CD4-positive, alpha-beta T cell (primary cell): Measurements from ENCODE around the gene BNC1. TPM values are rescaled to one million over a fixed set of nuclear protein-coding genes. Genes with fewer than 3 reads are reported as not detected.

Experiments used
- ATAC-seq: fragments of 200-7000 bp; cut with Tn5 transposase; one replicate; pipeline ENCODE4 v1.10.0; 2022; ENCODE audit warnings: mild to moderate bottlenecking; ENCODE audit not compliant: poor library complexity
- CTCF ChIA-PET: fragments of 350-600 bp; sonication (Branson Sonifier 250); formaldehyde crosslinking; loops from one replicate; lab custom pipeline; 2021; ENCODE audit warnings: antibody characterized with exemption, inconsistent platforms; lab: Charles Lee
- POLR2A ChIA-PET: fragments of 350-600 bp; sonication (Branson Sonifier 250); formaldehyde crosslinking; loops from one replicate; lab custom pipeline; 2021; ENCODE audit warnings: antibody characterized with exemption, inconsistent platforms; lab: Charles Lee
- DNase-seq, 14 experiments: peaks; one replicate each; pipeline ENCODE4 v3.0.0-alpha.2; 2013 to 2020; ENCODE audit warnings: mixed read lengths in 2 of 14
- H3K27ac ChIP-seq, 2 donors: one replicate each; pipeline versions ENCODE4 v1.5.1 to v1.7.0; 2013; ENCODE audit warnings: low read length in 2 of 2, low read depth in 1 of 2, mild to moderate bottlenecking in 1 of 2
- H3K27me3 ChIP-seq, 2 experiments: 1 replicate in 1 of 2; 2 replicates in 1 of 2; pipeline versions ENCODE4 v1.6.1 to v1.7.0; 2013; ENCODE audit warnings: low read length in 2 of 2, control low read depth in 1 of 2, mild to moderate bottlenecking in 1 of 2, moderate library complexity in 1 of 2; ENCODE audit not compliant: insufficient read depth in 2 of 2, control insufficient read depth in 1 of 2
- H3K36me3 ChIP-seq: one replicate; pipeline ENCODE4 v1.6.1; 2013; ENCODE audit warnings: low read length, control low read depth; ENCODE audit not compliant: insufficient read depth
- H3K4me1 ChIP-seq: one replicate; pipeline ENCODE4 v1.6.1; 2013; ENCODE audit warnings: low read length, control low read depth; ENCODE audit not compliant: insufficient read depth
- H3K4me3 ChIP-seq: one replicate; pipeline ENCODE4 v1.5.1; 2013; ENCODE audit warnings: mild to moderate bottlenecking, low read length, moderate library complexity
- H3K9me3 ChIP-seq, 2 experiments: 1 replicate in 1 of 2; 2 replicates in 1 of 2; pipeline versions ENCODE4 v1.6.1 to v1.7.0; 2013; ENCODE audit warnings: low read length in 2 of 2, mild to moderate bottlenecking in 2 of 2, control low read depth in 1 of 2, moderate library complexity in 1 of 2; ENCODE audit not compliant: control insufficient read depth in 1 of 2, insufficient read depth in 1 of 2
- H3K27ac Mint-ChIP-seq: one replicate; pipeline ENCODE4 v1.8.0; 2020; ENCODE audit warnings: mixed read lengths
- H3K27me3 Mint-ChIP-seq: one replicate; pipeline ENCODE4 v1.8.0; 2021; ENCODE audit warnings: mixed read lengths
- H3K36me3 Mint-ChIP-seq: one replicate; pipeline ENCODE4 v1.8.0; 2021; ENCODE audit warnings: low read depth, mixed read lengths
- H3K4me1 Mint-ChIP-seq: one replicate; pipeline ENCODE4 v1.8.0; 2021; ENCODE audit warnings: low read depth, mixed read lengths
- H3K4me3 Mint-ChIP-seq: one replicate; pipeline ENCODE4 v1.8.0; 2020; ENCODE audit warnings: mild to moderate bottlenecking, mixed read lengths
- H3K9me3 Mint-ChIP-seq: one replicate; pipeline ENCODE4 v1.8.0; 2020; ENCODE audit warnings: mixed read lengths
- CTCF ChIP-seq: fragments of 200-600 bp; IDR thresholded peaks from one replicate; pipeline ENCODE4 v1.8.0; 2022; ENCODE audit warnings: antibody characterized with exemption, mild to moderate bottlenecking
- intact Hi-C, 2 experiments: fragments of 100-400 bp; cut with DNase I in 1 of 2; cut with micrococcal nuclease in 1 of 2; formaldehyde crosslinking; loops; one replicate each; pipeline versions ENCODE4 v1.15.1 to v1.9.0; 2023 to 2025; cut with DNase I, micrococcal nuclease
- total RNA-seq, 174 experiments: library from RNA in 2 of 174; stranded (reverse) in 2 of 174; gene quantifications; one replicate each; pipeline ENCODE4 v1.2.3 and lab custom pipeline; 2021 to 2026

Gene BNC1
- total RNA-seq, 2 experiments from 2014 or later: not detected

GRCh38 chr15:83310521-83311456, 26.3 kb upstream of the BNC1 start:
- no peak for DNase-seq
- Mint-ChIP-seq H3K36me3 (no peaks in the 10 kb centered on the region), H3K27ac (no peak overlapping the region), H3K4me3 (no peak overlapping the region), H3K9me3 (no peaks in the 10 kb centered on the region), H3K4me1 (no peaks in the 10 kb centered on the region), H3K27me3 (peaks cover 18% of the 10 kb centered on the region)
- H3K9me3 ChIP-seq: no peaks in the 10 kb centered on the region
- TF ChIP-seq CTCF: no peak
- H3K4me3 ChIP-seq: no peak overlapping the region
- ChIA-PET CTCF (no interaction called here), POLR2A (no interaction called here)
- H3K27me3 ChIP-seq: peaks cover 0 to 5% of the 10 kb centered on the region in 2 experiments
- no peak overlapping the region for H3K27ac ChIP-seq
- no peaks in the 10 kb centered on the region for H3K36me3 ChIP-seq
- no peaks in the 10 kb centered on the region for H3K4me1 ChIP-seq
- no peak for ATAC-seq
- intact Hi-C loops: no loop called here

- DNase-seq (no peak), ATAC-seq (no peak)
- CTCF ChIA-PET: no interaction called here
- peaks cover 7 to 12% of the 10 kb centered on the region in 2 experiments for H3K27me3 ChIP-seq
- intact Hi-C loops: no loop called here
- no peak overlapping the region for H3K4me3 ChIP-seq
- H3K4me1 ChIP-seq: no peaks in the 10 kb centered on the region
- TF ChIP-seq CTCF: no peak
- H3K36me3 ChIP-seq: no peaks in the 10 kb centered on the region
- no peaks in the 10 kb centered on the region for H3K4me1 Mint-ChIP-seq
- H3K27ac ChIP-seq: no peak overlapping the region
- POLR2A ChIA-PET: no interaction called here
- H3K27ac Mint-ChIP-seq: no peak overlapping the region
- no peaks in the 10 kb centered on the region for H3K9me3 ChIP-seq
- H3K9me3 Mint-ChIP-seq: no peaks in the 10 kb centered on the region
- peaks cover 36% of the 10 kb centered on the region for H3K27me3 Mint-ChIP-seq
- H3K4me3 Mint-ChIP-seq: no peak overlapping the region
- no peaks in the 10 kb centered on the region for H3K36me3 Mint-ChIP-seq
Measured at GRCh38 chr15:83308671-83309070, 24.2 kb upstream of the BNC1 start.

- Histone ChIP-seq H3K9me3 (no peaks in the 10 kb centered on the region), H3K4me3 (no peak overlapping the region), H3K27me3 (peaks cover 12% of the 10 kb centered on the region in 2 experiments), H3K36me3 (no peaks in the 10 kb centered on the region), H3K4me1 (no peaks in the 10 kb centered on the region), H3K27ac (no peak overlapping the region)
- H3K4me3 Mint-ChIP-seq: no peak overlapping the region
- ATAC-seq (no peak), DNase-seq (no peak)
- intact Hi-C loops: no loop called here
- POLR2A ChIA-PET: no interaction called here
- H3K4me1 Mint-ChIP-seq: no peaks in the 10 kb centered on the region
- H3K9me3 Mint-ChIP-seq: no peaks in the 10 kb centered on the region
- no peaks in the 10 kb centered on the region for H3K36me3 Mint-ChIP-seq
- H3K27me3 Mint-ChIP-seq: peaks cover 51% of the 10 kb centered on the region
- CTCF ChIA-PET: no interaction called here
- TF ChIP-seq CTCF: no peak
- H3K27ac Mint-ChIP-seq: no peak overlapping the region
Measured at GRCh38 chr15:83306561-83306960, 22.1 kb upstream of the BNC1 start.
